Stomach (tissue), 9 donors: ENCODE results near the gene SBF1. TPM values are rescaled to one million over a fixed set of nuclear protein-coding genes. Genes with fewer than 3 reads are reported as not detected.
"Not testable (repeated sequence)": the region's sequence is repeated elsewhere in the genome, so short reads cannot be mapped to it uniquely, and the experiment has no call there.

ENCODE experiments used
- DNase-seq, 2 donors: peaks; one replicate each; pipeline versions ENCODE4 v3.0.0 to v3.0.0-alpha.2; 2013 to 2019
- H3K27ac ChIP-seq, 5 donors: fragments of 200-600 bp in 4 of 5; sonication (generic) in 4 of 5; one replicate each; pipeline ENCODE4 v1.5.1; 2013 to 2019; ENCODE audit warnings: mild to moderate bottlenecking in 1 of 5, moderate library complexity in 1 of 5
- H3K27me3 ChIP-seq, 3 donors: fragments of 200-600 bp; sonication (generic); one replicate each; pipeline ENCODE4 v1.5.1; 2017 to 2019; ENCODE audit warnings: mixed run types in 1 of 3
- H3K36me3 ChIP-seq, 4 donors: fragments of 200-600 bp; sonication (generic); 1 replicate in 3 of 4; 2 replicates in 1 of 4; pipeline ENCODE4 v1.5.1; 2016 to 2019
- H3K4me1 ChIP-seq, 4 donors: fragments of 200-600 bp; sonication (generic); one replicate each; pipeline ENCODE4 v1.5.1; 2016 to 2019
- H3K4me3 ChIP-seq, 4 donors: fragments of 200-600 bp; sonication (generic) in 3 of 4; one replicate each; pipeline ENCODE4 v1.5.1; 2016 to 2019; ENCODE audit warnings: mild to moderate bottlenecking in 1 of 4
- H3K9me3 ChIP-seq, 4 donors: fragments of 200-600 bp; sonication (generic); one replicate each; pipeline ENCODE4 v1.5.1; 2016 to 2019
- EP300 ChIP-seq: sonication (generic); formaldehyde crosslinking; IDR thresholded peaks from one replicate; pipeline ENCODE4 v1.6.1; 2017; ENCODE audit warnings: antibody characterized with exemption
- POLR2A ChIP-seq, 4 donors: fragments of 450-650 bp; IDR thresholded peaks; one replicate each; pipeline ENCODE4 v1.6.1; 2016; ENCODE audit warnings: antibody characterized with exemption in 4 of 4, control low read depth in 2 of 4, mild to moderate bottlenecking in 1 of 4, moderate library complexity in 1 of 4
- POLR2AphosphoS5 ChIP-seq, 3 donors: sonication (generic); formaldehyde crosslinking; IDR thresholded peaks; one replicate each; pipeline ENCODE4 v1.6.1; 2016; ENCODE audit warnings: antibody characterized with exemption in 3 of 3
- WGBS, 5 donors: extraction: QIAGEN DNeasy Blood & Tissue Kit in 3 of 5; methylation state at CpG; one replicate each; pipeline versions ENCODE4 v1.1.5 to v1.1.7; 2013 to 2018; 5-methylcytosine and 5-hydroxymethylcytosine counted together
- intact Hi-C: fragments of 100-400 bp; cut with DNase I; formaldehyde crosslinking; loops from one replicate; pipeline ENCODE4 v1.15.1; 2023; ENCODE audit warnings: low total_unique reads
- polyA plus RNA-seq, 3 donors: library from polyadenylated mRNA; stranded (reverse); fragments of 200-250 nt; gene quantifications; one replicate each; pipeline ENCODE4 v1.2.3, GENCODE V29; 2013
- total RNA-seq, 5 donors: library from RNA; depleted of rRNA; stranded (reverse); fragments of >200 nt; gene quantifications; one replicate each; pipeline versions ENCODE4 v1.1.0 to v1.2.3, GENCODE V29; 2014 to 2016
- TF ChIP-seq, protein P1 (sequence below), 7 experiments: fragments of 450-650 bp in 4 of 7; fragments of 200-600 bp in 3 of 7; sonication (generic) in 3 of 7; IDR thresholded peaks; one replicate each; pipeline ENCODE4 v1.5.1; 2016 to 2019; ENCODE audit warnings: antibody characterized with exemption in 7 of 7, control low read depth in 2 of 7, mild to moderate bottlenecking in 1 of 7
- donor health status: healthy with polysubstance abuse.
- donor health status: Bipolar disorder and iron deficiency.
- donor health status: healthy.

Gene SBF1
- total and polyA plus RNA-seq, 8 donors, result 9.6 to 122 (median 50.6) TPM

DNA sequence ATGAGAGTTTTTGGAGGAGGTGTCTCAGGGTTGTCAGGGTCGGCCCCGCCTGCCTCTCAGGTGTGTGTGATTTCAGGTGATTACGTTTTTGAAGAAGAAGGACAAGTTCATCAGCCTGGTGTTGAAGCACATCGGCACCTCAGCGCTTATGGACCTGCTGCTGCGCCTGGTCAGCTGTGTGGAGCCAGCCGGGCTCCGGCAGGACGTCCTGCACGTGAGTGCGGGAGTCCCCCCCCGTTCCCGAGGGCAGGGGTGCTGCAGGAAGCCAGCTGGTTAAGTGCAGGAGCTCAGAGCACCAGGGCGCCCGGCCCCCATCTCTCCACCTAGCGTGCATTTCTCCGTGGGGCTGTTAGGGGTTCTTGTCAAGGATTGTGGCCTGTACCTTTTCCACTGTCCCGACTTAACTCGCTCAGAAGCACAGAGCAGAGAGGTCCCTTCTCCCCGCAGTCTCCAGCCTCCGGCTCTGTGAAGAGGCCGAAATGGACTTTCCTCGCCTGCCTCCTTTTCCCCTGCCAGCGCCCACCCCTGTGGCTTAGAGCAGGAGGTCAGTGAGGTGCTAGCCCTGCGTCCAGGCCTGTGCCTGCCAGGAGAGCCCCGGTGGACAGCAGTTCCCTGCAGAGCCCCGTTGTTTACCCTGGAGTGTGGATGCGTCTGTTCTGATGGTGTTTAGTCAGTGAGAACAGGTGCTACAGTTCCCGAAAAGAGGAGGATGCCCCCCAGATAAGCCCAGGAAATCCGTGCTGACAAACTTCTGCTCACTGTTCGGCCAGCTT, 60.2 kb downstream of the SBF1 start:
- Histone ChIP-seq H3K27ac (no peak overlapping the region), H3K36me3 (peaks cover 62 to 86% (median 84%) of the 10 kb centered on the region in 4 donors), H3K9me3 (no peaks in the 10 kb centered on the region), H3K4me1 (peaks cover 0 to 10% (median 5%) of the 10 kb centered on the region in 4 donors), H3K4me3 (no peak overlapping the region), H3K27me3 (no peaks in the 10 kb centered on the region)
- intact Hi-C loops, result no loop called here
- no peak for TF ChIP-seq POLR2A (IDR thresholded peaks at IDR 0.05)
- TF ChIP-seq EP300, result no peak
- no peak for TF ChIP-seq POLR2AphosphoS5 (IDR thresholded peaks at IDR 0.05)
- TF ChIP-seq, protein P1, sequence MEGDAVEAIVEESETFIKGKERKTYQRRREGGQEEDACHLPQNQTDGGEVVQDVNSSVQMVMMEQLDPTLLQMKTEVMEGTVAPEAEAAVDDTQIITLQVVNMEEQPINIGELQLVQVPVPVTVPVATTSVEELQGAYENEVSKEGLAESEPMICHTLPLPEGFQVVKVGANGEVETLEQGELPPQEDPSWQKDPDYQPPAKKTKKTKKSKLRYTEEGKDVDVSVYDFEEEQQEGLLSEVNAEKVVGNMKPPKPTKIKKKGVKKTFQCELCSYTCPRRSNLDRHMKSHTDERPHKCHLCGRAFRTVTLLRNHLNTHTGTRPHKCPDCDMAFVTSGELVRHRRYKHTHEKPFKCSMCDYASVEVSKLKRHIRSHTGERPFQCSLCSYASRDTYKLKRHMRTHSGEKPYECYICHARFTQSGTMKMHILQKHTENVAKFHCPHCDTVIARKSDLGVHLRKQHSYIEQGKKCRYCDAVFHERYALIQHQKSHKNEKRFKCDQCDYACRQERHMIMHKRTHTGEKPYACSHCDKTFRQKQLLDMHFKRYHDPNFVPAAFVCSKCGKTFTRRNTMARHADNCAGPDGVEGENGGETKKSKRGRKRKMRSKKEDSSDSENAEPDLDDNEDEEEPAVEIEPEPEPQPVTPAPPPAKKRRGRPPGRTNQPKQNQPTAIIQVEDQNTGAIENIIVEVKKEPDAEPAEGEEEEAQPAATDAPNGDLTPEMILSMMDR (IDR thresholded peaks at IDR 0.05), result no peak
- WGBS, 5 donors, result 91 to 93% (median 92%) methylated on average over 26 to 31 of the region's 31 CpGs
- no peak for DNase-seq

DNA sequence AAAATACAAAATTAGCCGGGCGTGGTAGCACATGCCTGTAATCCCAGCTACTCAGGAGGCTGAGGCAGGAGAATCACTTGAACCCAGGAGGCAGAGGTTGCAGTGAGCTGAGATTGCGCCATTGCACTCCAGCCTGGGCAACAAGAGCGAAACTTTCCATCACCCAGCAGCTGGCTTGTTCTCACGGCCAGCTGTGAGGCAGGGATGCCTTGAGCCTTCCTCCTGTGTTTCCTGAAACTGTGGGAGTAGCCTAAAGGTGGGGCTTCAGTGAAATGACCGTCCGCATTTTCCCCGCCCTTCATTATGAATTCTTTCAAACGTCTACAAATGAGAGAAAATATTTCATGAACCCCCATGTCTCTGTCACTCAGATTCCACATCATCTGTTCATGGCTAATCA, 65.9 kb downstream of the SBF1 start:
- 71 to 83% (median 79%) methylated on average over 7 to 9 of the region's 9 CpGs for WGBS, 5 donors
- H3K36me3 ChIP-seq, result peaks cover 29 to 65% (median 62%) of the 10 kb centered on the region in 4 donors
- intact Hi-C loops, H3K27me3 ChIP-seq, H3K27ac ChIP-seq, H3K9me3 ChIP-seq, DNase-seq, H3K4me3 ChIP-seq: not testable (repeated sequence)
- peaks cover 3 to 19% (median 9%) of the 10 kb centered on the region in 4 donors for H3K4me1 ChIP-seq

DNA sequence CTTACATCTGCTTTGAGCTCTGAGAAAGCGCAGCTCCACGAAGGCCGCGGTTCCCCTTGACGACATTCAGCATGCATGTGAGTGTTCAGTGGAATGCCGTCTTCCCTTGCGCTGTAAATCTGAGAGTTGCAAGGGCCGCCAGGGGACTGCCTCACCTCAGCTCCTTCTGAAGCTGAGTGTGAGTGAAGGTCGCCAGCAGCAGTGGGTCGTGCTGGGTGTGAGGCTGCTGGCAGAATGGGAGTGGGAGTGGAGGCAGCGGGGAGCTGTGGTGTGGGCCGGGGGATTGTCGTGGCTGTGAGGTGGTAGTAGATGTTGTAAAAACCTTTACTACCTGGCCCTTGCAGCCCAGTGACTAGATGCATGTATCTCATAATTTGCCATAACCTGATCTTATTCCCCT, 66.5 kb downstream of the SBF1 start:
- TF ChIP-seq EP300 (no peak), POLR2A (IDR thresholded peaks at IDR 0.05) (no peak), POLR2AphosphoS5 (IDR thresholded peaks at IDR 0.05) (no peak)
- TF ChIP-seq, protein P1 (IDR thresholded peaks at IDR 0.05), result no peak
- Histone ChIP-seq H3K36me3 (peaks cover 27 to 59% (median 56%) of the 10 kb centered on the region in 4 donors), H3K4me3 (no peak overlapping the region), H3K27me3 (no peaks in the 10 kb centered on the region), H3K27ac (no peak overlapping the region), H3K4me1 (peaks cover 10 to 25% (median 15%) of the 10 kb centered on the region in 4 donors), H3K9me3 (no peaks in the 10 kb centered on the region)
- DNase-seq, result no peak
- intact Hi-C loops, result no loop called here
- WGBS, 5 donors, result 93 to 97% (median 93%) methylated on average over 13 of the region's 13 CpGs

DNA sequence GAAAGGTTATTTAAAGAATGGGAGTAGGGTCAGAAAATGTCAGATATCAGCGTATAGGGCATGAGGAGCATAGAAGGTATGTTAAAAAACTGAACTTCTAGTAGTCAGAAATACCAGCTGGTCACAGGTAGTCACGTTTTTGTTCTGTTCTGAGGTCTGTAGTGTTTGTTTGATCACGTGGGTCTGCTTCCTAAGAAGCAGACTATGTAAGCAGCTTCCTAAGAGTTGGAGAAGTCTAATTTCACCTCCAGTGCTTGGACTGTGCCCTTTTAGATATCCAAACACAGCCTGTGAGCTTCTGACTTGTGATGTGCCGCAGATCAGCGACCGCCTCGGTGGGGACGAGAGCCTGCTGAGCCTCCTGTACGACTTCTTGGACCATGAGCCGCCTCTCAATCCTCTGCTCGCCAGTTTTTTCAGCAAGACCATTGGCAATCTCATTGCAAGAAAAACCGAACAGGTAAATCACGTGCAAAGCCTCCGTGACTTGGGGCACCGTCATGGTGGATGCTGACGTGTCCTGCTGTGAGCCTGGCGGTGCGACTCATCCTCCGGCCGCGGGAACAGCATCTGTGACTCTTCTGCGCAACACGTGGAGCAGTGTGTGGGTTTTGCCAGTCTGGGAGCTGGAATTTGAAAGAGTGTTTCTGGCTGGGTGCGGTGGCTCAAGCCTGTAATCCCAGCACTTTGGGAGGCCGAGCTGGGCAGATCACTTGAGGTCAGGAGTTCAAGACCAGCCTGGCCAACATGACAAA, 68.2 kb downstream of the SBF1 start:
- TF ChIP-seq EP300, result no peak
- TF ChIP-seq POLR2AphosphoS5 (IDR thresholded peaks at IDR 0.05), result no peak
- TF ChIP-seq, protein P1 (IDR thresholded peaks at IDR 0.05), result no peak
- intact Hi-C loops, result no loop called here
- H3K36me3 ChIP-seq, result peaks cover 27 to 61% (median 58%) of the 10 kb centered on the region in 4 donors

More for the DNA sequence above, 68.2 kb downstream of the SBF1 start:
- WGBS, 5 donors, result 85 to 92% (median 89%) methylated on average over 25 of the region's 25 CpGs
- Histone ChIP-seq H3K27ac (peak overlapping the region in 4 of 5 donors; percentile 7 to 60 (median 46)), H3K27me3 (no peaks in the 10 kb centered on the region), H3K4me3 (no peak overlapping the region), H3K4me1 (peaks cover 10 to 22% (median 18%) of the 10 kb centered on the region in 4 donors), H3K9me3 (no peaks in the 10 kb centered on the region)
- no peak for DNase-seq
